WI38 (cell line): ENCODE measurements around the gene AGRN.
"Not testable (repeated sequence)": the region's sequence is repeated elsewhere in the genome, so short reads cannot be mapped to it uniquely, and the experiment has no call there.

ENCODE experiments used
- H3K4me3 ChIP-seq: 2 replicates; pipeline ENCODE4 v1.5.1; 2011; ENCODE audit warnings: low read depth, mild to moderate bottlenecking, control low read depth, low read length
- TF ChIP-seq, protein P1 (sequence below): IDR thresholded peaks from 2 replicates; pipeline ENCODE4 v1.5.1; 2012; ENCODE audit warnings: low read depth, mild to moderate bottlenecking, control low read depth, low read length

The AGRN gene

GRCh38 chr1:1093610-1093943 is 73.7 kb downstream of the AGRN start:
- H3K4me3 ChIP-seq: no peak overlapping the region
- TF ChIP-seq, protein P1, sequence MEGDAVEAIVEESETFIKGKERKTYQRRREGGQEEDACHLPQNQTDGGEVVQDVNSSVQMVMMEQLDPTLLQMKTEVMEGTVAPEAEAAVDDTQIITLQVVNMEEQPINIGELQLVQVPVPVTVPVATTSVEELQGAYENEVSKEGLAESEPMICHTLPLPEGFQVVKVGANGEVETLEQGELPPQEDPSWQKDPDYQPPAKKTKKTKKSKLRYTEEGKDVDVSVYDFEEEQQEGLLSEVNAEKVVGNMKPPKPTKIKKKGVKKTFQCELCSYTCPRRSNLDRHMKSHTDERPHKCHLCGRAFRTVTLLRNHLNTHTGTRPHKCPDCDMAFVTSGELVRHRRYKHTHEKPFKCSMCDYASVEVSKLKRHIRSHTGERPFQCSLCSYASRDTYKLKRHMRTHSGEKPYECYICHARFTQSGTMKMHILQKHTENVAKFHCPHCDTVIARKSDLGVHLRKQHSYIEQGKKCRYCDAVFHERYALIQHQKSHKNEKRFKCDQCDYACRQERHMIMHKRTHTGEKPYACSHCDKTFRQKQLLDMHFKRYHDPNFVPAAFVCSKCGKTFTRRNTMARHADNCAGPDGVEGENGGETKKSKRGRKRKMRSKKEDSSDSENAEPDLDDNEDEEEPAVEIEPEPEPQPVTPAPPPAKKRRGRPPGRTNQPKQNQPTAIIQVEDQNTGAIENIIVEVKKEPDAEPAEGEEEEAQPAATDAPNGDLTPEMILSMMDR: no peak

- TF ChIP-seq, protein P1: no peak
- H3K4me3 ChIP-seq: no peak overlapping the region
These were observed 75.1 kb downstream of the AGRN start for GRCh38 chr1:1094981-1095380.

- H3K4me3 ChIP-seq: not testable (repeated sequence)
These were observed 76.2 kb downstream of the AGRN start for GRCh38 chr1:1096136-1096535.

DNA sequence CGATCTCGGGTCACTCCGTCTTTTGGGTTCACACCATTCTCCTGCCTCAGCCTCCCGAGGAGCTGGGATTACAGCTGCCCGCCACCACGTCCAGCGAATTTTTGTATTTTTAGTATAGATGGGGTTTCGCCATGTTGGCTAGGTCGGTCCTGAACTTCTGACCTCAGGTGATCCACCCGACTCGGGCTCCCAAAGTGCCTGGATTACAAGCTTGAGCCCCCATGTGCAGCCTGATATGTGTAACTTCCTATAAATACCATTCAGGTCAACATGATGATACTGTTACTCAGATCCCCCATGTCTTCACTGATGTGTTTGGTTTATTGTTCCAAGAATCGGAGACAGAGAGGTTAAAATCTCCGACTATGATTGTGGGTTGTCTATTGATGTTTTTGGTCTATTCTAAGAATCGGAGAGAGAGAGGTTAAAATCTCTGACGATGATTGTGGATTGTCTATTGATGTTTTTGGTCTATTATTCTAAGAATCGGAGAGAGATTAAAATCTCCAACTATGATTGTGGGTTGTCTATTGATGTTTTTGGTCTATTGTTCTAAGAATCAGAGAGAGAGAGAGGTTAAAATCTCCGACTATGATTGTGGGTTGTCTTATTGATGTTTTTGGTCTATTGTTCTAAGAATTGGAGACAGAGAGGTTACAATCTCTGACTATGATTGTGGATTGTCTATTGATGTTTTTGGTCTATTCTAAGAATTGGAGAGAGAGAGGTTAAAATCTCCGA is 78.9 kb downstream of the AGRN start:
- TF ChIP-seq, protein P1: no peak

DNA sequence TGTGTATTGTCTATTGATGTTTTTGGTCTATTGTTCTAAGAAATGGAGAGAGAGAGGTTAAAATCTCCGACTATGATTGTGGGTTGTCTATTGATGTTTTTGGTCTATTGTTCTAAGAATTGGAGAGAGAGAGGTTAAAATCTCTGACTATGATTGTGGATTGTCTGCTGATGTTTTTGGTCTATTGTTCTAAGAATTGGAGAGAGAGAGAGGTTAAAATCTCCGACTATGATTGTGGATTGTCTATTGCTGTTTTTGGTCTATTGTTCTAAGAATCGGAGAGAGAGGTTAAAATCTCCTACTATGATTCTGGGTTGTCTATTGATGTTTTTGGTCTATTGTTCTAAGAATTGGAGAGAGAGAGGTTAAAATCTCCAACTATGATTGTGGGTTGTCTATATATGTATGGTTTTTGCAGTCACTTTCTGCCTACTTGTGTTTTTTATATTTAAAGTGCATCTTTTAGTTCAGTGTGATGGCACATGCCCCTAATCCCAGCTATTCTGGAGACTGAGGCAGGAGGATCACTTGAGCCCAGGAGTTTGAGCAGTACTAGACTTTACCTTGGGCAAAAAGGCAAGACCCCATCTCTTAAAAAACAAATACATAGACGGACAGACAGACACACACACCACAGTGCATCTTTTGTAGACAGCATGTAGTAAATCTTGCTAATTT is 79.7 kb downstream of the AGRN start:
- TF ChIP-seq, protein P1: no peak
- H3K4me3 ChIP-seq: no peak overlapping the region

More for the DNA sequence above, 78.9 kb downstream of the AGRN start:
- H3K4me3 ChIP-seq: no peak overlapping the region

GRCh38 chr1:1100296-1100695 is 80.4 kb downstream of the AGRN start:
- TF ChIP-seq, protein P1: no peak

DNA sequence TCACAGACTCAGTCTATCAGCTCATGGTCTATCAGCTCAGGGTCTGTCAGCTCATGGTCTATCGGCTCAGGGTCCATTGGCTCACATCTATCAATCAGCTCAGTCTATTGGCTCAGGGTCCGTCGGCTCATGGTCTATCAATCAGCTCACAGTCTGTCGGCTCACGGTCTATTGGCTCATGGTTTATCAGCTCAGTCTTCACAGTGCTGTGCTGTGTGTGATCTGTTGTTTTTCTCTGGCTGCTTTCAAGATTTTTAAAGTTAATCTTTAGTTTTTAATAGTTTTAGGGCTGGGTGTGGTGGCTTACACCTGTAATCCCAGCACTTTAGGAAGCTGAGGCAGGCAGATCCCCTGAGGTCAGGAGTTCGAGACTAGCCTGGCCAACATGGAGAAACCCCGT is 81.6 kb downstream of the AGRN start:
- TF ChIP-seq, protein P1: no peak

More at GRCh38 chr1:1100296-1100695, 80.4 kb downstream of the AGRN start:
- H3K4me3 ChIP-seq: no peak overlapping the region

DNA sequence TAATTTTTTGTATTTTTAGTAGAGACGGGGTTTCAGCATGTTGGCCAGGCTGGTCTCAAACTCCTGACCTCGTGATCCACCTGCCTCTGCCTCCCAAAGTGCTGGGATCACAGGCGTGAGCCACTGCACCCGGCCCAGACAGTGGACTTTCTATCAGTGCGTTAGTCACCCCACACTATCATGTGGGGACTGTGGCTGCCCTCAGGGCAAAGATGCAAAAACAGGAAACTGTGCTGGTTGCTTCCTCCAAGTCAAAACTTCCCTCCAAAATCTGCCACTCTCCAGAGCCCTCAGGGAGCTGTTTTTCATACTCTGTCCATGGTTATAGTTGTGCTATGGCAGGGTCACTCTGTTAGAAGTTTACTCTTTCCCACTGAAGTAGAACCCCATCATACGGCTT is 84.2 kb downstream of the AGRN start:
- not testable (repeated sequence) for H3K4me3 ChIP-seq

More for the DNA sequence above, 81.6 kb downstream of the AGRN start:
- no peak overlapping the region for H3K4me3 ChIP-seq
